OCI-LY1 (cell line): ENCODE data around the gene GPR171.

ENCODE experiments used
- H2AFZ ChIP-seq: fragments of 200-600 bp; sonication (generic), shearing (Covaris generic); 2 replicates; pipeline ENCODE4 v1.6.0; 2014; ENCODE audit warnings: antibody characterized with exemption, mild to moderate bottlenecking, low read length
- H3F3A ChIP-seq: fragments of 200-600 bp; sonication (generic), shearing (Covaris generic); 2 replicates; pipeline ENCODE4 v1.6.0; 2014; ENCODE audit warnings: mild to moderate bottlenecking, antibody characterized with exemption, low read length, moderate library complexity; ENCODE audit not compliant: insufficient read depth
- H3K27ac ChIP-seq: fragments of 200-600 bp; sonication (generic); 2 replicates; pipeline ENCODE4 v1.5.1; 2014; ENCODE audit warnings: low read length, mixed run types, mild to moderate bottlenecking, low read depth; ENCODE audit not compliant: poor library complexity, severe bottlenecking
- H3K27me3 ChIP-seq: fragments of 200-600 bp; sonication (generic); 2 replicates; pipeline ENCODE4 v1.6.0; 2014; ENCODE audit warnings: antibody characterized with exemption, mild to moderate bottlenecking, low read length, moderate library complexity; ENCODE audit not compliant: insufficient read depth
- H3K36me3 ChIP-seq: fragments of 200-600 bp; sonication (generic); 2 replicates; pipeline ENCODE4 v1.6.1; 2014; ENCODE audit warnings: mild to moderate bottlenecking, antibody characterized with exemption, low read length, moderate library complexity, mixed read lengths; ENCODE audit not compliant: insufficient read depth
- H3K4me1 ChIP-seq: fragments of 200-600 bp; sonication (generic); 2 replicates; pipeline ENCODE4 v1.5.1; 2014; ENCODE audit warnings: mild to moderate bottlenecking, low read length, moderate library complexity; ENCODE audit not compliant: insufficient read depth, severe bottlenecking
- H3K4me2 ChIP-seq: fragments of 200-600 bp; sonication (generic), shearing (Covaris generic); 2 replicates; pipeline ENCODE4 v1.6.1; 2014; ENCODE audit warnings: low read length
- H3K4me3 ChIP-seq: fragments of 200-600 bp; sonication (generic); 2 replicates; pipeline ENCODE4 v1.5.1; 2014; ENCODE audit warnings: low read length, low read depth, mild to moderate bottlenecking, mixed read lengths; ENCODE audit not compliant: poor library complexity, severe bottlenecking
- H3K79me2 ChIP-seq: fragments of 200-600 bp; shearing (Covaris generic); 2 replicates; pipeline ENCODE4 v1.6.1; 2016; ENCODE audit warnings: mixed run types, low read length, mixed read lengths; ENCODE audit not compliant: insufficient read depth
- H3K9ac ChIP-seq: fragments of 200-600 bp; sonication (generic), shearing (Covaris generic); 2 replicates; pipeline ENCODE4 v1.6.1; 2014; ENCODE audit warnings: mild to moderate bottlenecking, low read length, mixed read lengths
- H3K9me2 ChIP-seq: fragments of 200-600 bp; sonication (generic), shearing (Covaris generic); 2 replicates; pipeline ENCODE4 v1.6.1; 2014; ENCODE audit warnings: low read depth, mild to moderate bottlenecking, low read length, mixed read lengths
- H3K9me3 ChIP-seq: fragments of 200-600 bp; shearing (Covaris generic); 2 replicates; pipeline ENCODE4 v1.6.1; 2014; ENCODE audit warnings: low read length, mixed read lengths
- H4K20me1 ChIP-seq: fragments of 200-600 bp; sonication (generic), shearing (Covaris generic); 2 replicates; pipeline ENCODE4 v1.6.0; 2016; ENCODE audit warnings: mild to moderate bottlenecking, low read length; ENCODE audit not compliant: insufficient read depth
- CTCF ChIP-seq: fragments of 200-600 bp; sonication (generic), shearing (Covaris generic); IDR thresholded peaks from 2 replicates; pipeline ENCODE4 v1.5.1; 2017; ENCODE audit warnings: mild to moderate bottlenecking, antibody characterized with exemption, low read length, moderate library complexity, mixed read lengths
- EZH2 ChIP-seq: fragments of 200-600 bp; sonication (generic), shearing (Covaris generic); IDR thresholded peaks from 2 replicates; pipeline ENCODE4 v1.8.0; 2017; ENCODE audit warnings: borderline replicate concordance, mixed run types, mild to moderate bottlenecking, antibody characterized with exemption, low read length, moderate library complexity, mixed read lengths

The GPR171 gene

DNA sequence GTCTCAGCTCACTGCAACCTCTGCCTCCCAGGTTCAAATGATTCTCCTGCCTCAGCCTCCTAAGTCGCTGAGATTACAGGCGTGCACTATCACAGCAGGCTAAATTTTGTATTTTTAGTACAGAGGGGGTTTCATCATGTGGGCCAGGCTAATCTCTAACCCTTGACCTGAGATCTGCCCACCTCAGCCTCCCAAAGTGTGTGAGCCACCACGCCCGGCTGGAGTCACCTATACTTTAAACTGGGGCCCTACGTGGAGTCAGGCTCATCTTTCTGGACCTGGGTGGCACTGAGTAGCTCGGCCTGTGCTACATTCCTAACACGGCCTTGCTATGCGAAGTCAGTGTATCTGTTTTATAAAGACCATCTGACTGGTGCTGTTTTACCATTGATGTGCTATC, 5.8 kb downstream of the GPR171 start:
- H3K9ac ChIP-seq, result no peak overlapping the region
- H3K27me3 ChIP-seq, result no peaks in the 10 kb centered on the region
- no peak overlapping the region for H3K4me3 ChIP-seq
- TF ChIP-seq EZH2 (no peak), CTCF (no peak)
- no peaks in the 10 kb centered on the region for H3K9me3 ChIP-seq
- H3K79me2 ChIP-seq, result no peaks in the 10 kb centered on the region
- no peaks in the 10 kb centered on the region for H3F3A ChIP-seq
- no peaks in the 10 kb centered on the region for H3K36me3 ChIP-seq
- no peaks in the 10 kb centered on the region for H4K20me1 ChIP-seq
- no peak overlapping the region for H3K27ac ChIP-seq
- H3K9me2 ChIP-seq, result no peaks in the 10 kb centered on the region
- H2AFZ ChIP-seq, result no peak overlapping the region
- H3K4me1 ChIP-seq, result no peaks in the 10 kb centered on the region
- H3K4me2 ChIP-seq, result no peak overlapping the region

DNA sequence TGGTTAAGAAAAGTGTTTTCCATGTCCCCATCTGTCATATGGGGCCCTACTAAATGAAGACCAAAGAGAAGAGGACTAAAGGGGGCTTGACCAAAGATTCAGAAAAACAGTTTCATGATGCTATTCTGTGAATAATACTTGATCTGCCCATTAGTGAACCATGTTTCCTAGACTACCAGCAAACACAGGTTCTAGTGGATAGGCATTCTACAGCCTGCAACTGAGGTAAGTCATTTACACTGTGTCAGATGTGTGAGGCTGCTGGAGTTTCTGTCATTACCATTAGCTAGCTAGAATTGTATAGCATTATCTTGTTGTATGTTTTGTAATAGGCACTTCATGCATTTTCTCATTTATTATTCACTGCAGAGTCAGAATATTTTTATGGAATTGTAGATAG, 6.6 kb downstream of the GPR171 start:
- Histone ChIP-seq H3K4me1 (no peaks in the 10 kb centered on the region), H2AFZ (no peak overlapping the region), H3K36me3 (no peaks in the 10 kb centered on the region), H3K27me3 (no peaks in the 10 kb centered on the region), H3K9me3 (no peaks in the 10 kb centered on the region), H3K4me3 (no peak overlapping the region), H3K27ac (no peak overlapping the region), H3F3A (no peaks in the 10 kb centered on the region), H3K4me2 (no peak overlapping the region), H3K9ac (no peak overlapping the region), H4K20me1 (no peaks in the 10 kb centered on the region), H3K9me2 (no peaks in the 10 kb centered on the region), H3K79me2 (no peaks in the 10 kb centered on the region)
- TF ChIP-seq CTCF (no peak), EZH2 (no peak)

- TF ChIP-seq EZH2, result no peak
- no peak for TF ChIP-seq CTCF
- no peaks in the 10 kb centered on the region for H3K27me3 ChIP-seq
- H3K9ac ChIP-seq, result no peak overlapping the region
- H3F3A ChIP-seq, result no peaks in the 10 kb centered on the region
- H2AFZ ChIP-seq, result no peak overlapping the region
- no peaks in the 10 kb centered on the region for H3K9me2 ChIP-seq
- H3K9me3 ChIP-seq, result no peaks in the 10 kb centered on the region
- H3K79me2 ChIP-seq, result no peaks in the 10 kb centered on the region
- H3K4me3 ChIP-seq, result no peak overlapping the region
- no peak overlapping the region for H3K4me2 ChIP-seq
- no peak overlapping the region for H3K27ac ChIP-seq
- H4K20me1 ChIP-seq, result no peaks in the 10 kb centered on the region
- peaks cover 4% of the 10 kb centered on the region; the same call in 1 of the 2 replicates for H3K36me3 ChIP-seq
- H3K4me1 ChIP-seq, result no peaks in the 10 kb centered on the region
These were observed 7.2 kb downstream of the GPR171 start for GRCh38 chr3:151195826-151196225.
